Activated CD4-positive, CD25-positive, alpha-beta regulatory T cell treated with anti-CD3 and anti-CD28 coated beads, Interleukin-2, amount 50 U/mL, for 16 hours (primary cell): Measurements from ENCODE around the gene SUCLG2.

Source experiments
- DNase-seq: peaks from one replicate; pipeline ENCODE4 v3.0.0-alpha.2; 2020; ENCODE audit warnings: low read depth, low spot score

The SUCLG2 gene

DNA sequence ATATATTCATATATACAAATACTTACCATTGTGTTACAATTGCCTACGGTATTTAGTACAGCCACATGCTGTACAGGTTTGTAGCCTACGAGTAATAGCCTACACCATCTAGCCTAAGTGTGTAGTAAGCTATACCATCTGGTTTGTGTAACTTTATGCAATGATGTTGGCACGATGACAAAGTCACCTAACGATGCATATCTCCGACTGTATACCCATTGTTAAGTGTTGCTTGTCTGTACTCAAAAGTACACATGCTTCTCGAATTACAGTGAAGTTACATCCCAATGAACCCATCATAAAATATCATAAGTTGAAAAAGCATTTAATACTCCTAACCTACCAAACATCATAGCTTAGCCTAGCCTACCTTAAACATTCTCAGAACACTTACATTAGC lies 329.2 kb downstream of the SUCLG2 start:
- DNase-seq: no peak
